HG02623 (cell line): Measurements from ENCODE around the gene SHB.

Experiments used
- ATAC-seq: cut with Tn5 transposase; IDR thresholded peaks from one replicate; pipeline ENCODE4 v1.9.1; 2021; ENCODE audit warnings: moderate library complexity; ENCODE audit not compliant: unreplicated experiment

SHB gene

GRCh38 chr9:37942621-37943344, 126.2 kb downstream of the SHB start:
- no peak for ATAC-seq

GRCh38 chr9:37941253-37941652, 127.8 kb downstream of the SHB start:
- no peak for ATAC-seq

- no peak for ATAC-seq
These were observed 129.4 kb downstream of the SHB start for GRCh38 chr9:37939575-37940095.

GRCh38 chr9:37938121-37938891, 130.7 kb downstream of the SHB start:
- ATAC-seq: no peak

- no peak for ATAC-seq
These were observed 131.7 kb downstream of the SHB start for GRCh38 chr9:37937366-37937765.

- no peak for ATAC-seq
These were observed 132.1 kb downstream of the SHB start for GRCh38 chr9:37936965-37937364.

GRCh38 chr9:37936376-37936775, 132.7 kb downstream of the SHB start:
- ATAC-seq: no peak

DNA sequence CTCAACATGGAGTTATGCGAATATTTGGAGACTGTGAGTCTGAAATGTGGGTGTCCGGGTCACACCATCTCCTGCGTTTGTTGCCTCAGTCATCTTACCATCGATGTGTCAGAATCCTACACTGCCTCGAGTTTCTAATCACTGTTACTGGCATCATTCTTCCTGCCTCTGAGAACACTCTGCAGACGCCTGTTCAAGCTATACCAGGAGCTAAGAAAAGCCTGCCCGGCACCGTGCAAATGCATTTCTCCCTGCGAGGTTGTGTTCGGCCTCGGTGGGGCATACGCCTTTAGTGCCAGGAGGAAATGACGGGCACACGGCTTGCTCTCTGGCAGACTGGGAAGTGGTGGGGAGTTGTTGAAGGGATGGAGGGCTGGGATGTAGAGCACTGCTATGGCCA, 133.9 kb downstream of the SHB start:
- no peak for ATAC-seq

GRCh38 chr9:37931592-37931991, 137.4 kb downstream of the SHB start:
- ATAC-seq: no peak

GRCh38 chr9:37929441-37929895, 139.6 kb downstream of the SHB start:
- no peak for ATAC-seq

- ATAC-seq: no peak
These were observed 140.2 kb downstream of the SHB start for GRCh38 chr9:37928552-37929430.

DNA sequence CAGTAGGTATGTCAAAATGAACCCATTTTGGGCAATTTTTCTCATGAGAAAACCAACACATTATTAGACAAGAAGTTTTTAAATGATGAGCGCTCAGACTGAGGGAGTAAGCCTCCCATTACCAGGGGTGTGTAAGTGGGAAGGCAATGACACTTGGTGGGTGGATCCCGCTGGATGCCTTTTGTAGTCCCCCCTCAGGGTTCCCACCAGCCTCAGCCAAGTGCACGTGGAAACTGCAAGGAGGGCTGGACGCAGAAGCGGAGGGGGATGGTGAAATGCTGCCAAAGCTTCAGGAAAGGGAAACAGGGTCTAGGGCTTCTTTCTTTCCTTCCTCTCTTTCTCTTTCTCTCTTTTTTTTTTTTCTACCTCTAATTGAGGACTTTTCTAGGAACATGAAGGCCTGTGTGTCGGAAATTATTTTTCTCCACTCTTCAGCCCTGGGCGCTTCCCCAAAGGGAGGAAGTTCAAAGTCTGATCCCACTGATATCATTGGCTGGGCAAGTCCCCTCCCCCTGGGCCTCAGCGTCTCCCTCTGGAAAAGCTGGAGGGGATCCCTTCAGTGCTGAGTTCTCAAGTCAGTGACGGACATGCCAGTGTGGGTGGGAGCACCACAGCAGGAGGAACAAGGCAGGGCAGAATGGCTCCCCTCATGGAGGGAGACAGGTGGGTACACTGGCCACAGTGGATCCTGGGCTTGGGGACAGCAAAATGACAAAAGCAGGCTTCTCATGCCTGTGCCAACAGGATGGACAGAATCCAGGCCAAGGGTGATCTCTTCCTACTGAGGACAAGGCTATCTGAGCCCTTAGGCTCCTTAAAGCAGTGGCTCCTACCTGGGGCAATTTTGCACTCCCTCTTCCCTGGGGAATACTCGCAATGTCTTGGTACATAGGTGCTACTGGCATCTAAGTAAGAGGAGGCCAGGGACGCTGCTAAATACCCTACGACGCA, 141.2 kb downstream of the SHB start:
- no peak for ATAC-seq

DNA sequence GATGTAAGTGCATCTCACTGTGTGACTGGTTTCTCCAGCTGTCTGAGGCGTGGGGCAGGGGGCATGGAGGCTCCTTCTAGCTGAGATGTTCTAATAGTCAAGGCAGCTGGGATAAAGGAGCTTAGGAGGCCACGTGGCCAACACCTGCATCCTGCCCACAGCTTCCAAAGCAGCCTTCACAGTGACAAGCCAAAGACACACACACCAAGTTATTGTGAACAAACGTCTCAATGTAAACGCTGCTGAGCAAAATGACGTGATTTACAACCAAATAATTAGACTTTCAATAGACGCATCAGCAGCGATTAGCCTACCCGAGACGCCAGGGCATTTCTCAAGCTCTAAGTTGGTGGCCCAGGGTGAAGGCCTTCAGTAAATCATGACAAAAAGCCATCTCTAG, 141.9 kb downstream of the SHB start:
- ATAC-seq: no peak

DNA sequence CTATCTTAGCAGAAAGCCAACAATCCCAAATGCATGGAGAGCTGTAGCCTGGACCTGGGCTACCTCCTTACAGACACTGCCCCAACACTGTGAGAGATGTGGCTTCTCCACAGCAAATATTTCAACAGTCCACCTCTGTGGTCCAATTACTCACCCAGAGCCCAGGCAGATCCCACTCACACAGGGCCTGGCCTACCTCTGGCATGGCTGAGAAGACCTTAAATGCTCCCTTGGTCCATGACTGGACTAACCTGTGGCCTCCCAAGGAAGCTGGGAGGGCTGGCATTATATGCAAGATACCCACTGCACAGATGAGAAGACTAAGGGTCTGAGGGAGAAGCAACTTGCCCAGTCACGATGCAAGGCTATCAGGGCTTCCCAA, 142.3 kb downstream of the SHB start:
- no peak for ATAC-seq

- ATAC-seq: no peak
These were observed 143.0 kb downstream of the SHB start for GRCh38 chr9:37925786-37926736.

DNA sequence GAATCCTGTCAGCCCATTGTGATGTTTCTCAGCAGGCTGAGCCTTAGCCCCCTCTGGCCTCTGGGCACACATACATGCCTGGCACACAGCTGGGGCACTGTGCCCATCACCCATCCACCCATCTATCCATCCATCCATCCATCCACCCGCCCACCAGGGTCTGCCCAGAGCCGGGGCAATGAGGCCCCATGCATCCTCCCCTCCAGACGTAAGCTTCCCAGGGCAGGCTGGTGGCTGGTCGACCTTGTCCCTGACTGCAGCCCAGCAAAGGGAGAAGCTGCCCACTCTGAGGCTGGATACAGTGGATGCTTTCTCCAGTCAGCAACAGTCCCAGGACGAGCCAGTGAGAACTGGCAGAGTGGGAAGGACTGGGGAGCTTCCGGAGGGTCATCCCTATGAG, 144.0 kb downstream of the SHB start:
- no peak for ATAC-seq

DNA sequence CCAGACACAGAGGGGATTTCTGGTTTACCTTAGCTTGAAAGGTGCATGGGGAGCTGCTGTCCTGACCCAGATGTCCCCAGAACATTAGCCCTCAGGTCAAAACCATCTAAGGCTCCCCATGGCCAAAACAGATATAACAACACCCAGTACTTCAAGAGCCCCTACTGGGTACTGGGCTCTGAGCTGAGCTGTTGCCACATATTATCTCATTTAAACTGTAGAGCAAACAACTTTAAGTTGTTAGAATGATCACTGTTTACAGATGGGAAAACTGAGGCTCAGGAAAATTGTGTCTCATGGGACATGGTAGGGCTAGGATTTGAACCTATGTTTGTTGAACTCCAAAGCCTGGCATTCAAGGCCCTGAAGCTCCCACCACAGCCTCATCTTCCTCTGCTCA, 144.5 kb downstream of the SHB start:
- no peak for ATAC-seq

DNA sequence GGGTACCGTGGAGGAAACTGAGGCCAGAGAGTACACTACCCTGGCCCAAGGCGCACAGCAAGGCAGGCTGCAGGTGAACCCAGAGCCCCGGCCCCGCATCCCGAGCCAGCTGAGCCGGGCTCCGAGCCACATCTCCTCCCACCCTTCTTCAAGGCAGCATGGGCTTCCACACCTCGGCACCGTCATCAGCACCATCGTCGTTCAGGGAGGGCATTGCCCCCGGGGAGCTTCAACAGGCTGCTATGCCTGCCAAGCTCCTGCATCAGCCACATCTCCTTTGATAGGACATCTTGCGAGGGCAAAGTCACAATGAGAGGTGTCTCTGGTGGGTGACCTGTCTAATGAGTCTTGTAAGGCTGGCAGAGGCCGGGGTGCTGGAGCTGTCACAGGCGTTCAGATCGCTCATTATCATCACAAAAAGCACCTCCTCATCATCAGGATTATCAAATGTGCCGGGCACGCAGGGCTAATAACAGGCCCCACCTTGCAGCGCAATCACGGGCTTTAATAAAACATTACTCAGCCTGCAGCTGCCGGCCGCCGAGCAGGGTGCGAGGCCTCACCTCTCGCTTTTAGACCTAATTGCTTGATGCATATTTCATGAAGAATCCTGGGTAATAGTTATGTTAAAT, 145.1 kb downstream of the SHB start:
- no peak for ATAC-seq
